HG03139 (cell line): ENCODE measurements around the gene TIMP3.
"Not testable (repeated sequence)": the region's sequence is repeated elsewhere in the genome, so short reads cannot be mapped to it uniquely, and the experiment has no call there.

Experiments
- ATAC-seq: cut with Tn5 transposase; IDR thresholded peaks from one replicate; pipeline ENCODE4 v1.9.1; 2021; ENCODE audit not compliant: unreplicated experiment

The TIMP3 gene

DNA sequence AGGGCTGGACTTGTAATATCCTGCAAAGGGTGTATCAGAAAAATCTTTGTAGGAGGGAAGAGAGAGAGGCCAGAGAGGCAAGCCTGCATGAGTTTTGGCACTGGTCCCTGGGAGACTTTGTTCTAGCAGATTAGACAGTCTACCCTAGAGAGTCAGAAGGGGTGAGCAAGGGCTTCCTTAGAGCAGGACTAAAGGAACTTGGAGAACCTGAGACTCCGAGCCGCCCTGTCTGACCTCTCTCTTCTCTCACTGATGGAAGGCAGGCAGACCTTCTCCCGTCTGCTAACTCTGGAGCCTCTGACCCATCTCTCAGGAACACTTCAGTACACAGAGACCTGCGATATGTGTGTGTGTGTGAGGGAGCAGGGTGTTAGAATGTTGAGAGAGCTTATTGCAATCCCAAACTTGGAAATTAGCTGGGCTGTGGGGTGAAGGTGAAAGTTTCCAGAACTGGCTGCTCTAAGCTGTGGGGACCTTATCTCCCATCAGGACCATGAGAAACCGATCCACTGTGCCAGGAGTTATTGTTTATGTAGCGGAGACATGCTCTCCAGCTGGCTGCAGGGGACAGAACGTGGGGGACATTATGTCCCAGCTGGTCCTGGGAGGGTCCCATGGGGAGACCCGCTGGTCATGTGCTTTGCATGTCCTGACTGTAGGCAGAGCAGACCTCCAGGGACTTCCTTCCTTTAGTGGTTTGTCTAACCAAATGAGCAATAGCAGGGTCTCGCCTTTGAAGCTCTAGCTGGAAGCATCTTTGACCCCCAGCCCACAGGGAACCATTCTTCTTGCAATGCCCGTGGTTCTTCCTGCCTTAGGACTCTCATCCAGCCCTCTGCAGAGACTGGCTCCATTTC is 51.1 kb downstream of the TIMP3 start:
- ATAC-seq = no peak

GRCh38 chr22:32853662-32854061 is 52.2 kb downstream of the TIMP3 start:
- ATAC-seq = no peak

DNA sequence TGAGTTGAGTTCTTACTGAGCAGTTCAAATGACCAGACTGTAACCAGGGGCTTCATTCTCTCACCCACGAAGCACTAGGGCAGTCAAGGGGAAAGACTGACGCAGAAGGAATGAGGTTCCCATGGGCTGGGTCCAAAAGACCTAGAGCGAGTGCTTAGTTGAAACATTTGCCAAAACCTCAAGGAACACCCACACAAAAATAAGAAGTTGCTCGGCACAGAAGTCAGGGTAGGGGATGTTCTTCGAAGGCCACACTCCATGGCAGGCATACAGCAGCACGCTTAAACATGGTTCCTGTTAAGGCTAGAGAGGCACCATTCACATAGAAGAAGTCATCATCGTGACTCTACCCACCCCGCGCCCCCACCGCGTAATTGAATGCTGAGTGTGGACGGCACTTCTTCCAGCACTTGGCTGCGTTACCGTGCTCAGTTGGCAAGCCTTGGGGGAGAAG is 52.9 kb downstream of the TIMP3 start:
- ATAC-seq = no peak

- ATAC-seq = no peak
Measured at GRCh38 chr22:32855045-32855756, 53.7 kb downstream of the TIMP3 start.

GRCh38 chr22:32858121-32858703 is 56.7 kb downstream of the TIMP3 start:
- no peak for ATAC-seq

- no peak for ATAC-seq
Measured at GRCh38 chr22:32858957-32859356, 57.5 kb downstream of the TIMP3 start.

DNA sequence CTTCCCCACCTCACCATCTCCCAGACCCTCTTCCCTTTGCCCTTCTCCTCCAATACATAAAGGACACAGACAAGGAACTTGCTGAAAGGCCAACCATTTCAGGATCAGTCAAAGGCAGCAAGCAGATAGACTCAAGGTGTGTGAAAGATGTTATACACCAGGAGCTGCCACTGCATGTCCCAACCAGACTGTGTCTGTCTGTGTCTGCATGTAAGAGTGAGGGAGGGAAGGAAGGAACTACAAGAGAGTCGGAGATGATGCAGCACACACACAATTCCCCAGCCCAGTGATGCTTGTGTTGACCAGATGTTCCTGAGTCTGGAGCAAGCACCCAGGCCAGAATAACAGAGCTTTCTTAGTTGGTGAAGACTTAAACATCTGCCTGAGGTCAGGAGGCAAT is 58.2 kb downstream of the TIMP3 start:
- no peak for ATAC-seq

DNA sequence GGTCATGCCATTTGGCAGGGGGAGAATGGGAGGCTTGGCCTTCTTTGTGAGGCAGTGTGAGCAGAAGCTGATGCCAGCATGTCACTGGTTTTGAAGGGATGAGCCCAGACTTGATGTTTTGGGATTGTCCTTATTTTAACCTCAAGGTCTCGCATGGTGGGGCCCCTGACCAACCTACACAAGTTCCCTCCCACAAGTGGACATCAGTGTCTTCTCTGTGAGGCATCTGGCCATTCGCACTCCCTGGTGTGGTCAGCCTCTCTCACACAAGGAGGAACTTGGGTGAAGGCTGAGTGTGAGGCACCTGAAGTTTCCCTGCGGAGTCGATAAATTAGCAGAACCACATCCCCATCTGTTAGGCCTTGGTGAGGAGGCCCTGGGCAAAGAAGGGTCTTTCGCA is 59.8 kb downstream of the TIMP3 start:
- ATAC-seq = no peak

DNA sequence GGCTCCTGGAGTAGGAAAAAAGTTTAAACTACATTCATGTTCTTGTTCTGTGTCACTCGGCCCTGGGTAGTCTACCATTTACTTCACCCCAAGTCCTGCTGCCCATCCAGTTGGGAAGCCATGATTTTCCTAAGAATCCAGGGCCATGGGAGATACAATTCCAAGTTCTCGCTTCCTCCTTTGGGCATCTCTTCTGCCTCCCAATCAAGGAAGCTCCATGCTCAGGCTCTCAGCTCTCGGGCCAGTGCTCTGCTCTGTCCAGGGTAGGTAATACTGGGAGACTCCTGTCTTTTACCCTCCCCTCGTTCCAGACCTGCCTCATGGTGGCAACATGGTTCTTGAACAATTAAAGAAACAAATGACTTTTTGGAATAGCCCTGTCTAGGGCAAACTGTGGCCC is 60.6 kb downstream of the TIMP3 start:
- ATAC-seq = no peak

GRCh38 chr22:32862936-32863661 is 61.6 kb downstream of the TIMP3 start:
- no peak for ATAC-seq

- no peak for ATAC-seq
Measured at GRCh38 chr22:32864041-32864440, 62.5 kb downstream of the TIMP3 start.

DNA sequence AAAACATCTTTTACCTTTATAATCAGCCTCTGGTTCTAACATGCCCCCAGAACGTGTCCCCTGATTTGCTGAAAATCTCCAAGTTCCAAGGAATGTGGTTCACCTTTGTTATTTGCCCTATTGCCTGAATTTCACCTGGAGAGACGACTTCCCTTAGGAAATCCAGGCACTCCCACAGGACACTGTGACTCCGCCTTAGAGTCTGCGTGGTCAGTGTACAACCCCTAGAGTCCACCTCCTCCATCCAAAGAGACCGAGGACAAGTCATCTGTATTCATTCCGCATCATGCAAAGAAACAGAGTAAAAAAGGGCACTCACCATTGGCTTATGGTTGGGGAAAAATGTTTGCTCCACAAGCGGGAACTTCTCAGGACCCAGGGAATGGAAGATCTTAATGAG is 63.1 kb downstream of the TIMP3 start:
- ATAC-seq = no peak

GRCh38 chr22:32866953-32867352 is 65.4 kb downstream of the TIMP3 start:
- ATAC-seq = no peak

DNA sequence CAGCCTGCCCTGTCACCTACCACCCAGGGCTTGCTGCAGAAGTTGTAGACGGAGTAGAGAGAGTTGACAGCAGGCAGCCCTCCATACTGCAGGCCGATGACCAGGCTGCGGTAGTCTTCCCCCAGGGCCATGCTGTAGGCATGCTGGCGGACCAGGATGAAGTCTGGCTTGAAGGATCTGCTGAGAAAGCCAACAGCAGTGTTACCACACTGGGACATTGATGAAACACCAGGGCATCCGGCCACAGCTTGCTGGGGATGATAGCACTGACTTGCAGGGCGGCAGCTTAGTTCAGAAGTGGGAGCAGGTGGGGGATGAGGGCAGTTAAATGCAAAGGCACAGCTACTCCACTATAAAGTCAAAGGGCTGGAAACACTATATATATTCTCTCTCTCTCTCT is 67.4 kb downstream of the TIMP3 start:
- ATAC-seq = no peak

DNA sequence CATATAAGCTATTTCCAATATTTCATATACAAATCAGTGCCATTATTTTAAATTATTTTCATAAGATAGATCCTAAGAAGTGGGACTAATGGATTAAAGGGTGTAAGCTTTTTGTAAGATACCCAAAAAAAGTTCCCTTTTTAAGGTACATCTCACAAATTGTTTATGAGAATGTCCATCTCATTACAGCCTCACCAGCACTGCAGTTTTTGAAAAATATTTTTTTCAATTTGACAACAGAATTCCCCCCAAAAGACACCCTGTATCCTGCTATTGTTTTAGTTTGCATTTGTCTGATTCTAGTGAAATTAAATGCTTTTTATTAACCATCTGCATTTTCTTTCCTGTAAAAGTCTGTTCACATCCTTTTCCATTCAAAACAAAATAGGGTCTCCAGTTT is 69.0 kb downstream of the TIMP3 start:
- no peak for ATAC-seq

GRCh38 chr22:32873604-32874003 is 72.1 kb downstream of the TIMP3 start:
- ATAC-seq = not testable (repeated sequence)

DNA sequence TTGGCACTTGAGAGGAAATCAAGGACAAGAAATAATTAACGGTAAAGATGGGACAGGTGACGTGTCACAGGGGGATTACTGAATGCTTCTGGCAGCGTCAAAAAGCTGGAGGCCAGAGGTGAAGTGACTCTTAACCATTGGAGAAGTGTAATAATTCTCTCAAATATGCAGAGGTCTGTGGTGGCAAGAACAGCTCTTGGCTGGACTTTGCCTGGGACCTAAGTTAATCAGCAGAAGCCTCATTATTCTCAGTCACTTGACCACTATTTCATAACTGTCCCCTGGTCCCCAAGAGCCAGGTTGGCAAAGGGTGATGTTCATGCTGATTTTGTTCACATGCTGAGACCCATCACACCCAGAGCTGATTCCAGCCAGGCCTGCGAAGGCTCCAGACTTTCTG is 72.9 kb downstream of the TIMP3 start:
- no peak for ATAC-seq

GRCh38 chr22:32874976-32875375 is 73.5 kb downstream of the TIMP3 start:
- no peak for ATAC-seq

DNA sequence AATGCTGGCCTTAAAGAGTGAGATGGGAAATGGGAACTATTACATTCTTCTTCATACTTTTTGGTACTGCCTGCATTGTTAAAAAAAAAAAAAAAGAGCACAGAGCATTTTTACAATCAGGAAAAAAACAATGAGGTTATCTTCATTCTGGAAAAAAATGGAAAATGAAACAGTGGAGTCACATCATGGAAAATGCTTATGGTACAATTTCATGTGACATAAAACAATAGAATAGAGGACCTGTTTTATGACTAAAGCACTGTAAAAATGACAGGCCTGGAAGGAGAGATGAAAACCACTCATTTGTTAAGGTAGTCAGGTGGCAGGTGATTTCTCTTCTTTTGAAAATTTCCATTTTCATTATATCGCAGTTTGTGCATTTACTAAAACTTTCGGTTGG is 75.0 kb downstream of the TIMP3 start:
- ATAC-seq = no peak

- no peak for ATAC-seq
Measured at GRCh38 chr22:32877196-32877595, 75.7 kb downstream of the TIMP3 start.

DNA sequence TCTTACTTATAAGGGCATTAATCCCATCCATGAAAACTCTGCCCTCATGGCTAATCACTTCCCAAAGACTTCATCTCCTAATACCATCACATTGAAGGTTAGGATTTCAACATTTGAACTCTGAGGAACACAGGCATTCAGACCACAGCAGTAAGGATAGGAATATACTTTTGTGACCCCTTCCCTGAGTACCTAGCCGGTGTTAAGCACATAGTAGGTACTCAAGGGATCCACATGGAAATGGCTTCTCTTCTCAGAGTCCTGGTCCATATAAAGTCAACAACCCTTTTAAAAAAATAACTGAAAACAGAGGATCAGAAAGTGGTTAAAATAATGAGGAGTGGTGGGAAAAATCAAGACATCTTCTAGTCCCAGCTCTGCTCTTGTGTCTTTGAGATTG is 78.0 kb downstream of the TIMP3 start:
- ATAC-seq = no peak
